ENCODE results near the gene NDEL1. TPM values are rescaled to one million over a fixed set of nuclear protein-coding genes. Genes with fewer than 3 reads are reported as not detected.

Gene NDEL1
- total and polyA plus RNA-seq, 2 donors (not counting 3 experiments of a cell fraction or from before 2014, with no cell fraction given): 60.0 to 87.4 TPM

GRCh38 chr17:8413938-8414337 lies 21.7 kb upstream of the NDEL1 start:
- CTCF ChIA-PET: no interaction called here
- no peaks in the 10 kb centered on the region for H3K79me2 ChIP-seq (ENCODE audit: control insufficient read depth, insufficient read depth, low read length)
- BruUV-seq (replicated peaks): no TSS peak

More at GRCh38 chr17:8413938-8414337, 21.7 kb upstream of the NDEL1 start:
- Histone ChIP-seq H3K9me3 (replicated peaks; ENCODE audit: control insufficient read depth, insufficient read depth, low read length) (no peaks in the 10 kb centered on the region), H3K36me3 (ENCODE audit: control insufficient read depth in 2 of 2, extremely low read depth in 1 of 2, insufficient read depth in 2 of 2, low read length in 2 of 2) (no peaks in the 10 kb centered on the region), H3K27ac (ENCODE audit: insufficient read depth, low read depth, low read length) (no peak overlapping the region), H3K4me2 (ENCODE audit: insufficient read depth, low read length) (no peak overlapping the region), H3K4me3 (replicated peaks in 1 of 3; ENCODE audit: insufficient read depth in 1 of 3, low read depth in 1 of 3, low read length in 3 of 3) (no peak overlapping the region), H3K9ac (replicated peaks; ENCODE audit: extremely low read depth, insufficient read depth, low read length) (no peak overlapping the region), H2AFZ (ENCODE audit: low read depth, low read length) (no peak overlapping the region), H3K4me1 (ENCODE audit: control insufficient read depth, extremely low read depth, insufficient read depth, low read length) (no peaks in the 10 kb centered on the region), H3K27me3 (ENCODE audit: control insufficient read depth in 2 of 2, insufficient read depth in 2 of 2, low read length in 2 of 2) (peaks cover 7 to 15% of the 10 kb centered on the region in 2 experiments), H4K20me1 (replicated peaks; ENCODE audit: control insufficient read depth, extremely low read depth, insufficient read depth, low read length) (no peaks in the 10 kb centered on the region), H3K9me1 (replicated peaks; ENCODE audit: control insufficient read depth, extremely low read depth, insufficient read depth, low read length) (no peaks in the 10 kb centered on the region)
- DNase-seq (ENCODE audit: low read depth, low spot score): no peak
- FAIRE-seq: no peak
- POLR2A ChIA-PET: no interaction called here
- intact Hi-C loops (cut with micrococcal nuclease) (no loop called here), dilution Hi-C loops (cut with MboI; ENCODE audit: extremely low pct_ligation_motif_present, low sequenced_read_pairs) (no loop called here)
- TF ChIP-seq, protein P1, sequence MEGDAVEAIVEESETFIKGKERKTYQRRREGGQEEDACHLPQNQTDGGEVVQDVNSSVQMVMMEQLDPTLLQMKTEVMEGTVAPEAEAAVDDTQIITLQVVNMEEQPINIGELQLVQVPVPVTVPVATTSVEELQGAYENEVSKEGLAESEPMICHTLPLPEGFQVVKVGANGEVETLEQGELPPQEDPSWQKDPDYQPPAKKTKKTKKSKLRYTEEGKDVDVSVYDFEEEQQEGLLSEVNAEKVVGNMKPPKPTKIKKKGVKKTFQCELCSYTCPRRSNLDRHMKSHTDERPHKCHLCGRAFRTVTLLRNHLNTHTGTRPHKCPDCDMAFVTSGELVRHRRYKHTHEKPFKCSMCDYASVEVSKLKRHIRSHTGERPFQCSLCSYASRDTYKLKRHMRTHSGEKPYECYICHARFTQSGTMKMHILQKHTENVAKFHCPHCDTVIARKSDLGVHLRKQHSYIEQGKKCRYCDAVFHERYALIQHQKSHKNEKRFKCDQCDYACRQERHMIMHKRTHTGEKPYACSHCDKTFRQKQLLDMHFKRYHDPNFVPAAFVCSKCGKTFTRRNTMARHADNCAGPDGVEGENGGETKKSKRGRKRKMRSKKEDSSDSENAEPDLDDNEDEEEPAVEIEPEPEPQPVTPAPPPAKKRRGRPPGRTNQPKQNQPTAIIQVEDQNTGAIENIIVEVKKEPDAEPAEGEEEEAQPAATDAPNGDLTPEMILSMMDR (IDR thresholded peaks at IDR 0.05; ENCODE audit: extremely low read depth in 1 of 2, insufficient read depth in 1 of 2, low read depth in 1 of 2, low read length in 2 of 2): no peak
- TF ChIP-seq GATA2 (IDR thresholded peaks at IDR 0.05; ENCODE audit: insufficient read depth, insufficient read length, low read depth, low read length) (no peak), MYC (IDR thresholded peaks at IDR 0.05; ENCODE audit: low read depth, low read length) (no peak), EZH2 (IDR thresholded peaks at IDR 0.05; ENCODE audit: borderline replicate concordance, low read depth, low read length, severe bottlenecking) (no peak), POLR2A (IDR thresholded peaks at IDR 0.05; ENCODE audit: low read depth, low read length) (no peak), FOS (IDR thresholded peaks at IDR 0.05; ENCODE audit: borderline replicate concordance, insufficient read depth, low read length) (no peak), JUN (IDR thresholded peaks at IDR 0.05; ENCODE audit: borderline replicate concordance, insufficient read depth, insufficient read length, low read depth) (no peak), POLR2AphosphoS5 (IDR thresholded peaks at IDR 0.05; ENCODE audit: insufficient read depth, low read depth, low read length) (no peak), MAX (IDR thresholded peaks at IDR 0.05; ENCODE audit: insufficient read depth, insufficient read length) (no peak)
